GM19452 (cell line): ENCODE results near the gene CEACAM6.

ENCODE experiments used
- ATAC-seq: cut with Tn5 transposase; IDR thresholded peaks from one replicate; pipeline ENCODE4 v1.9.1; 2021; ENCODE audit not compliant: unreplicated experiment

CEACAM6 gene

DNA sequence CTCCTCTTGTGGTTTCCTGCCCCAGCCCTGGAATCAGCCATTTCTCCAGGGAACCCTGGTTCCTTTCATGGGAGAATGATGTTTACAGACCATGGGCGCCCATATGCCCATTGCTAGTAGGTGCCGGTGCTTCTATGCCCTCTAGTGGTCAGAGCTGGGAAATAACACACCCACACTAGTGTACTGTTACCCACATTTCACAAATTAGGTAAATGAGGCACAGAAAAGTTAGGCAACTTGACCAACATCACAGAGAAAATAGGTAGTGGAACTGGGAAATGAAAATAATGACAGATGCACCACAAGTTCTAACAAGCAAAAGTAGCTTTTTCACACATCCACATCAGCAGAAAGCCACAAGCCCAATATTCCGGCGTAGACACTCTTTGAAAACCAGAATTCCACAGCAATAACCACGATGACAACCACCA, 39.7 kb downstream of the CEACAM6 start:
- ATAC-seq: no peak

DNA sequence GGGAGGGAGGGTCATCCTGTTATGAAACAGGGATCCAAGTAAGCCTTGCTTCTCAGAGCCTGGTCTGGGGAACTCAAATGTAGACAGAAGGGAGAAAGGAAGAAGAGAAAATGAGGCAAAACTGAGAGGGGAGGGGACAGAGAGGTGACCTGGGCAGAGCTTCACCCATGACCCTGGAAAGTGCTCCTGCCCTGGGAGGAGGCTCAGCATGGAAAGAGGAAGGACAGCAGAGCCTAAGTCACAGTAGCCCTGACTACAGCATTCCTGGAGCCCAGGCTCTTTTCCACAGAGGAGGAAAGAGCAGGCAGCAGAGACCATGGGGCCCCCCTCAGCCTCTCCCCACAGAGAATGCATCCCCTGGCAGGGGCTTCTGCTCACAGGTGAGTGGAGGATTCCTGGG, 41.0 kb downstream of the CEACAM6 start, which contains the start of gene CEACAM3:
Gene CEACAM3 (plus strand): TSS at position 226 of the 400 bp plus-strand sequence. CDS start 91 bp downstream, at position 317.
- ATAC-seq: no peak

DNA sequence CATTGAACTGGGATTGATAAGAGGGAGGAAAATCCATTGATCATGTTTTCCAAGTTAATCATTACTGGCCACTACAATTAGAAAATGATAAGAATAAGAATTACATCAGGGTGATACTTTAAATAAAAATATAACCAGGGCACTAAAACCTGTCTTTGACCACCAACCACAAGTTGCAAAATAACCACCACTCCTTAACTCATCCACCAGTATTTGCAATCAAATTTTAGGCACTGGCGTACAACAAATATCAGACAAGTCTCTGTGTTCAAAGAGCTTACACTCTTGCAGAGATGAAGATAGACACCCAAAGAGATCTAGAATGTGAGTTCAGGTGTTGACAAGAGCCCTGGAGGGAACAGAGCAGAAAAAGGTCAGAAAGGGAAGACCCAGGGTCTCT, 41.6 kb downstream of the CEACAM6 start:
- ATAC-seq: no peak

DNA sequence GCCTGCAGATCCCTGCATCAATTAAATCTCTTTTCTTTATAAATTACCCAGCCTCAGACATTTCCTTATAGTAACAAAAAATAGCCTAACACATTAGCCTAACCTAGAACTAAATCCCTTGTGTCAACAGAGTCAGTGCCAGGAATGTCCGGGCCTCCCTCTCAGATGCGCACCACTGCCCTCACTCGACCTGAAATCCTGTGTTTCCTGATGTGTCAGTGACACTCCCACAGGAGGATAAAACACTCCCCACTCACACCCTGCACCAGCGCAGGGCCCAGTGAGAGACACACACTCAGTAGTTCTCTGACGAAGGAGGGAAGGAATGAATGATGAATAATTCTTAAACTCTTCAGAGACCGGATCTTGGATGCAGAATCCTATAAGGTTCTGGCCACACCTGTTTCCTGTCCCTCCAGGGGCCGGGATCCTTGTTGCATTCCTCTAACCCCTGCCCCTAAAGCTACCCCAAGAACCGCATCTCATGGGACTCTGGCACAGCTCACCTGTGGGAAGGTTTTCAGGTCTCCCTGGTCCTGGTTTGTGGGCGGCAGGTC, 44.2 kb downstream of the CEACAM6 start:
- ATAC-seq: no peak

DNA sequence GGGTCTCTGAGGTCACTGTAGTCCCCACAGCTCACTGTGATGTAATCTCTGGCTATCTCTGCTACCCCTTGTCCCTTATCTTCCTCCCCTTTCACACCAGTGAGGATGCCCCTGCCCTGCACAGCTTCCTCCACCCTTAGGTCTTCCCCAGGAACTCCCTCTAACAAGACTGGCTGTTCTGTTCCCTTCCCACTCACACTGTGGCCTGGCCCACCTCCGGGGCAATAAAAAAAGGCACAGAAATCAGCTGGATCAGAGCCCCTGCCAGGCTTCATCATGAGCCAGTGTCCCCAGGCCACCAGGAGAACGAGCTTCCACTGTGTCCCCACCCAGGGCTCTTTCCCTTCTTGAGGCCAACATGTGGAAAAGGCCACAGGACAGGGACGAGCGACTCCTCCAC, 45.7 kb downstream of the CEACAM6 start:
- no peak for ATAC-seq

DNA sequence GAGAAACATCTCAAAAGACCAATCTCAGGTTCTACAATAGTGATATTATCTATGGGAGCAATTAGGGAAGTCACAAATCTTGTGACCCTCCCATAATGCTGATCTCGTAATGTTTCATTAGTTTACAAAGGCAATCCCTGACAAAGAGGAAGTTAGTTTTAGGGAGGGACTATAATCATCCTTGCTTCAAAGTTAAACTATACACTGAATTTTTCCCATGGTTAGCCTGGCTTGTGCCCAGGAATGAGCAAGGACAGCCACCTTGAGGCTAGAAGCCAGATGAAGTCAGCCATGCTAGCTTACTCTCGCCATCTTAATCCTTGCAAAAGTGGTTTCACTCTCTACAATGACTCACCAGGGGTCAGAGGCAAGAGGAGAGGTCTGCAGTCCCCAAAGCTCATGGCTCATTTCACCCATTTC, 46.5 kb downstream of the CEACAM6 start:
- no peak for ATAC-seq

DNA sequence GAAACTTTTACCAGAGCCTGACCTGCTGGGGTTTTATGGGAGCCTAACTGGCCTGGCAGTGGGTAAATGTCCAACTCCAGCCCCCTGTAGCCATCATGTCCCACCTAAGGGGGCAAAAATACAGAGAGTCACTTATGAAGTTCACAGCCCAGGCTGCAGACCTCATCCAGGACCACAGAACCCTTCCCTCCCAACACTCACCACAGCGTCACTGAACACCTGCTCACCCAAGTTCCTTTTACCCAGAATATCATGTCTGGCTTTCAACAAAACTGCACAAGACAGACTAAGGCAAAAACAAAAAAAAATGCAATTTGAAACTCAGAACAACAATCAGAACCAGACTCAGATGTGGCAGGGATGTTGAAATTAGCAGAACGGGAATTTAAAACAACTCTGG, 47.4 kb downstream of the CEACAM6 start:
- no peak for ATAC-seq

DNA sequence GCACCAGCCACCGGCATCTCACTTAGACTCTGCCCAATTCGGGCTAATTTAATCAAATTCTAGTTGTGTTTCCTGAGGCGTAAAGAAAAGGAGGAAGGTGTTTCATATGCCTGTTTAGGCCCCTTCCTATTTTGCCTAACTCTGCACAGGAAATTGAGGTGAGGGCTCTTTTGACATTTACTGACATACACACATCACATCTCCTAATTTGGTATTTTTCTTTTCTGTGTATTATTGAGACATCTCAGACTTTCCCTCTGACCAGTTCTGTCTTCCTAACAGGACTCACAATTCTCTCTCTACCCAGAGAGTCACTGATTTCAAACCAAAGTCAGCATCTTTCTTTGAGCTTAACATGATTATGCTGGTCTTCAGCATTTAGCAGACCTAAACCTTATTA, 49.0 kb downstream of the CEACAM6 start:
- no peak for ATAC-seq

DNA sequence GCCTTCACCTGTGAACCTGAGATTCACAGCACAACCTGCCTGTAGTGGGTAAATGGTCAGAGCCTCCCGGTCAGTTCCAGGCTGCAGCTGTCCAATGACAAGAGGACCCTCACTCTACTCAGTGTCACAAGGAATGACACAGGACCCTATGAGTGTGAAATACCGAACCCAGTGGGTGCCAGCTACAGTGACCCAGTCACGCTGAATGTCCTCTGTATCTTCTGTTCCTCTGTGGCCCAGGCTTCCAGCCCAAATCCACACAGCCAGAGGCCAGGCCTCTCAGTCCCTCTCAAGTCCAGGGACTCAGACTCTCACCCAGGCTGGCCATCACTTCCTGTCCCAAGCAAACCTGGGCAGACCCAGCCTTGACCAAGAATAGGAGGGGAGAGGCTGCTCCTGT, 51.8 kb downstream of the CEACAM6 start:
- ATAC-seq: no peak

DNA sequence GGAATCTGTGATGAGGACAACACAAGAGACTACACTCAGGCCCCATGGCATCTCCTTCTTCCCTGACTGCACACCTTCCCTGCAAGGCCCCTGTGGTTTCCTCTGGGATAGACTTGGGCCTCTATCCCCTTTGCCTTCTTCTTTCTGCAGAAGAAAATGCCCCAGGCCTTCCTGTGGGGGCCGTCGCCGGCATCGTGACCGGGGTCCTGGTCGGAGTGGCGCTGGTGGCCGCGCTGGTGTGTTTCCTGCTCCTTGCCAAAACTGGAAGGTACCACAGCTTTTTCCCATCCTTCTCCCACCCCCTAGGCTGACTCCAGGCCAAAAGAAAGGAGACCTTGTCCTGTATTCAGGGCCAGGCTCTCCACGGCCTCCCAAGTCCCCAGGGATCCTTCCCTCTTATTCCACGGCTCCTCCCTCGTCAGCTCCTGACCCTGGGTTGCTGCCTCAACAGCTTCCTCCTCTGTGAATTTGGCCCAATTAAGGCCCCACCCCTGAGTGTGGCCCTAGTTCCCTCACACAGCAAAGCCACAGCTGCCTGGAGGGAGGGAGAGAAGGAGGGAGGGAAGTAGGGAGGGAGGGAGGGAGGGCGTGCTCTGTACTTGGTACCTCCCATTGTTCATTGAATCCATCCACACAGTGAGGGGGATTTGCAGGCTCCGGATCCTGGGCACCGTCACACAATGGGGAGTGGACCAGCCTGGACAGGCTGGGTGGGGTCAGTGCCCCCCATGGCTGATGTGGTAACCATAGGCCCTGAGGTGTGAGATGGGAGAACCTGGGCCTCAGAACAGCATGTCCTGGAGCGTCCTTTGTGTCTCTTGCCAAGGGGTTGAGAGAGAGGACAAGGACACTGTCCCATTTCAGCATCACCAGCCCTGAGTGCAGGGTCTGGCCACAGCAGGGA, 53.6 kb downstream of the CEACAM6 start:
- ATAC-seq: no peak

DNA sequence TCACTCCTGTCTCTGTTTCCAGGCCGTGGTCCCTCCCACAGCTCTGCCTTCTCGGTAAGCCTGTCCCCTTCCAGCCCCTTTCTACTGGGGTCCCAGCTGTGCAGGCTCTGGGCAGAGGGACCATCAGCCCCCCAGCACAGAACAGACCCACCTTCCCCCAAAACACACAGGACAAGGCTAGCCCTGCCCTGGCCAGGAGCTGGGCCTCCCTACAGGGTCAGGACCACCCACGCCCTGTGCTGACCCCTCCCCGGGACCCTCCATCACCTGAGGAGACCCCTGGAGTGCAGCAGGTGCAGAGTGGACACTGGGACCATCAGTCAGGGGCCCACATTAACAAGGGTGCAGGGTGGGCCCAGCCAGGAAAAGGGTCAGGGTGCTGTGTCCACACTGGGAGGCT, 55.0 kb downstream of the CEACAM6 start:
- no peak for ATAC-seq

DNA sequence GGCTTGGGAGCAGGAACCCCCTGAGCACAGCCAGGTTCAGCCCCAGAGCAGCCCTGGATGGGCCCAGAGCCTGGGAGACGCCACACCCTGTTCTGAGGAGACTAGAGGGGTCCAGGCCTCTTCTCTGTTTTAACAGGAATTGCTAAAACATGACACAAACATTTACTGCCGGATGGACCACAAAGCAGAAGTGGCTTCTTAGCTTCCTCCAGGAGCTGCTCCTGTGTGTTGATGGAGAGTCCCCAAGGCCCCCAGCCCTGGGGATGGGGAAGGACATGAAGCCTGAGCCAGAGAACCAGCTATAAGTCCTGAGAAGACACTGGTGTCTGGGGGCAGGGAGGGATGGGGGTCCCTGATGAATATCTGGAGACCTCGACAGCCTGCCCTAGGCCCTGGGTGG, 55.7 kb downstream of the CEACAM6 start:
- no peak for ATAC-seq

DNA sequence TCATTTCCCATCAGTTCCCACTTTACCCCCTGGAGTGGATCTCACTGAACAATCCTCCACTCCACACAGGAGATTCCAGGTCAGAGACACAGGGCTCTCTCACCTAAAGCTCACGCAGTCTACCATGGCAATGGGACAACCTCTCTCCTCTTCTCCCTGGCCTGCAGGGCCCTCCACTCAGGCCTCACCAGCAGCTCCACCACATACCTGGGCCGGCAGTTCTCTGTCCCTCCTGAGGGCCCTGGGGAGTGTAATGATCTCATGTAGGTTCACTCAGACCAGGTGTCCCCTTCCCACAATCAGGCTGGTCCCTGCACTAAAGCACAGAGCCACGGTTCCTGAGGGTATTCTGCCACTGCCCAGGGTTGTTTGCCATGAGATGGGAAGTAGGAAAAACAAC, 56.7 kb downstream of the CEACAM6 start:
- no peak for ATAC-seq

DNA sequence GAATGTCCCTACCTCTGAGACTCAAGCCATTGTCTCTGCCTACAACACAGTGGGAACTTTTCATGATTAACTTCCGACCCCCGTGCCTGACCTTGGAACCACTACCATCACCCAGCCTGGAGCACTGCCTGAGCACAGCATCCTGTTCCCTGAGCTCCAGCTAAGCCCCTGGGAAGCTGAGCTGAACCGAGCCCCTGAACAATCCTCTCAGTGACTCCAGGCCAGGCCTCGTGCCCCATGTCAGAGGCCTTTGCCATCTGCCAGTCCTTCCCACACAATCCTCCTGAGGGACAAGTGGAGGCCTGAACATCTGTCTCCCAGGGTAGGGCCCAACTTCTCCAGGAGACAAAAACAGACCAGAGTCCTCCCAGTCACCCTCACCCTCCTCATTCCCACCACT, 58.6 kb downstream of the CEACAM6 start:
- no peak for ATAC-seq

DNA sequence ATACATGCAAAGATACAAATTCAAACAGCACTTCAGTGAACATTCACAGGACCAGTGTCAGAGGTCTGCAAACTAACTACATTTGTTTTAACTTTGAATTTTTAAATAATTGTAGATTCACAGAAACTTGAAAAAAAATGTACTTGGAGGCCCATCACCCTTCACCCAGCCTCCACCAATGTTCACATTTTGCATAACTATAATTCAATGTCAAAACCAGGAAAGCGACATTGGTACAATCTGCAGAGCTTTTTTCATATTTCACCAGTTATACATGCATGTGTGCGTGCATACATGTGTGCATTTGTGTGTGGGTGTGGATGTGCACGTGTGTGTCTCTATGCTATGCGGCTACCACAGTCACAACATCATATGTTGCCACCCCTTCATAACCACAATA, 60.0 kb downstream of the CEACAM6 start:
- ATAC-seq: no peak

DNA sequence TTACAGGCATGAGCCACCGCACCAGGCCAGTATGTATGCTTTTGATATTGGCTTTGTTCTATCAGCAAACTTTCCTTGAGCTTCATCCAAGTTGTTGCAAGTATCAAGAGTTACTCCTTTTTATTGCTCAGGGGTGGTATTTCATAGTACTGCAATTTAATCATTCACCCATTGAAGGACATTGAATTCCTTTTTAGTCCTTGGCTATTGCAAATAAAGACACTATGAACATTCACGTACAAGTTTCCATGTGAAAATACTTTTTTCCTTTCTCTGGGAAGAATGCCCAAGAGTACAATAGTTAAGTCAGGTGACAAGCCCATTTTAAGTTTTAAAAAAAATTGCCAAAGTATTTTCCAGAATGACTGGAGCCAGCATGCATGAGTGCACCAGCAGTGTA, 61.4 kb downstream of the CEACAM6 start:
- no peak for ATAC-seq

DNA sequence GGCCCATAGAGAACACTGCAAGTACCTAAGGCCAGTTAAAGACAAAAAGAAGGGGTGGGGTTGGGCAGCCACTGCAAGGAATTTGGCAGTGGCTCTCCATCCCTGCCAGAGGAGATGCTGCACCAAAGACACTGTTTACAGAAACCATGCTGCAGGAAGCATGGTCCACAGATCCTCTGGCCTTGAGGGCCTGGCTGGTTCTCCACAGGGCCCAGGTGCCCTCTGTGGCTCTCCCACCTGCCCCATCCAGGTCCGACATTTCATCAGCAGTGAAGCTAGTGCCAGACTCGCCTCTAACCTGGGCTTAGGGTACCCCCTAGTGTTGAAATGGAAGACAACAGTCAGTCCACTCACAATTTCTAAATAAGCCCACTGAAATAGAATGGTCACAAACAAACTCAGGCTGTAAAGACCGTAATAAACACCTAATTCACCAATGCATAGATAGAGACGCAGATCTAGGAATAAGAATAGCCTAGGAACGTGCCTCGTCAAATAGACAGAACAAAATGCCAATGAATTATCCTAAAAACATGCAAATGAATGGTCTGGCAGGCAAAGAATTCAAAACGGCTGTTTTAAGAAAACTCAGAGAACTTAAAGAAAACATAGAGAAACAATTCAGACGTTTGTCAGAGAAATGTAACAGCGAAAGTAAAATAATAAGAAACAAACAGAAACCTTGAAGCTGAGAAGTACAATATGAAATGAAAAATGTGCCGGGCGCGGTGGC, 65.8 kb downstream of the CEACAM6 start:
- no peak for ATAC-seq
